Measurements from ENCODE around the gene PTPRC.

PTPRC gene

GRCh38 chr1:198671136-198671535 lies 32.3 kb downstream of the PTPRC start:
- Histone ChIP-seq H3K4me3 (no peak overlapping the region), H3K27me3 (no peaks in the 10 kb centered on the region), H3K9me3 (no peaks in the 10 kb centered on the region), H3K4me1 (no peaks in the 10 kb centered on the region), H3K36me3 (no peaks in the 10 kb centered on the region), H3K27ac (no peak overlapping the region)
- no peak for TF ChIP-seq CTCF (IDR thresholded peaks at IDR 0.05)
- intact Hi-C loops (cut with DNase I; ENCODE audit: low total_unique reads), result no loop called here
- DNase-seq, result no peak

GRCh38 chr1:198672124-198672523 lies 33.3 kb downstream of the PTPRC start:
- no peaks in the 10 kb centered on the region for H3K4me1 ChIP-seq

GRCh38 chr1:198674009-198674408 lies 35.2 kb downstream of the PTPRC start:
- no peaks in the 10 kb centered on the region for H3K9me3 ChIP-seq
- DNase-seq, result no peak

More at GRCh38 chr1:198672124-198672523, 33.3 kb downstream of the PTPRC start:
- no peak overlapping the region for H3K27ac ChIP-seq
- TF ChIP-seq CTCF (IDR thresholded peaks at IDR 0.05), result no peak
- no peak overlapping the region for H3K4me3 ChIP-seq
- H3K9me3 ChIP-seq, result no peaks in the 10 kb centered on the region
- DNase-seq, result no peak
- no peaks in the 10 kb centered on the region for H3K36me3 ChIP-seq
- H3K27me3 ChIP-seq, result no peaks in the 10 kb centered on the region
- intact Hi-C loops (cut with DNase I; ENCODE audit: low total_unique reads), result no loop called here

GRCh38 chr1:198676253-198676652 lies 37.4 kb downstream of the PTPRC start:
- no peak for DNase-seq
- Histone ChIP-seq H3K9me3 (no peaks in the 10 kb centered on the region), H3K27me3 (no peaks in the 10 kb centered on the region), H3K27ac (no peak overlapping the region), H3K36me3 (no peaks in the 10 kb centered on the region), H3K4me1 (no peaks in the 10 kb centered on the region), H3K4me3 (no peak overlapping the region)
- intact Hi-C loops (cut with DNase I; ENCODE audit: low total_unique reads), result no loop called here
- no peak for TF ChIP-seq CTCF (IDR thresholded peaks at IDR 0.05)

More at GRCh38 chr1:198674009-198674408, 35.2 kb downstream of the PTPRC start:
- no peaks in the 10 kb centered on the region for H3K36me3 ChIP-seq
- no peaks in the 10 kb centered on the region for H3K27me3 ChIP-seq
- TF ChIP-seq CTCF (IDR thresholded peaks at IDR 0.05), result no peak
- no peaks in the 10 kb centered on the region for H3K4me1 ChIP-seq
- intact Hi-C loops (cut with DNase I; ENCODE audit: low total_unique reads), result no loop called here
- no peak overlapping the region for H3K4me3 ChIP-seq
- H3K27ac ChIP-seq, result no peak overlapping the region

- intact Hi-C loops (cut with DNase I; ENCODE audit: low total_unique reads), result no loop called here
- no peaks in the 10 kb centered on the region for H3K9me3 ChIP-seq
- H3K4me1 ChIP-seq, result peaks cover 0 to 4% (median 0%) of the 10 kb centered on the region in 4 donors
- no peak for DNase-seq
- no peaks in the 10 kb centered on the region for H3K27me3 ChIP-seq
- no peaks in the 10 kb centered on the region for H3K36me3 ChIP-seq
- no peak overlapping the region for H3K27ac ChIP-seq
- no peak for TF ChIP-seq CTCF (IDR thresholded peaks at IDR 0.05)
- H3K4me3 ChIP-seq, result no peak overlapping the region
Observed at GRCh38 chr1:198677027-198677426, 38.2 kb downstream of the PTPRC start.

GRCh38 chr1:198677871-198678270 lies 39.0 kb downstream of the PTPRC start:
- no peaks in the 10 kb centered on the region for H3K36me3 ChIP-seq
- H3K4me3 ChIP-seq, result no peak overlapping the region
- TF ChIP-seq CTCF (IDR thresholded peaks at IDR 0.05), result no peak
- no peaks in the 10 kb centered on the region for H3K27me3 ChIP-seq
- no peaks in the 10 kb centered on the region for H3K9me3 ChIP-seq
- DNase-seq, result no peak
- intact Hi-C loops (cut with DNase I; ENCODE audit: low total_unique reads), result no loop called here
- H3K27ac ChIP-seq, result no peak overlapping the region
- peaks cover 0 to 4% (median 0%) of the 10 kb centered on the region in 4 donors for H3K4me1 ChIP-seq
